ENCODE measurements around the gene MRPL24. TPM values are rescaled to one million over a fixed set of nuclear protein-coding genes. Genes with fewer than 3 reads are reported as not detected.

Gene MRPL24
- total and polyA plus RNA-seq, 2 of the 8 experiments (the other 6 are each of a cell fraction or from before 2014, with no cell fraction given) = 29.7 to 35.2 TPM

- TF ChIP-seq RAD21 (IDR thresholded peaks at IDR 0.05 in 1 of 2, conservative IDR thresholded peaks at IDR 0.05 in 1 of 2; ENCODE audit: low read depth in 2 of 2, low read length in 2 of 2) (peak; percentile 78 to 88), SP4 (IDR thresholded peaks at IDR 0.05; ENCODE audit: low read length) (peak; percentile 69; the same call in 1 of the 2 replicates), CHD7 (IDR thresholded peaks at IDR 0.05; ENCODE audit: insufficient replicate concordance, low read length) (no peak), BCL11A (IDR thresholded peaks at IDR 0.05; ENCODE audit: low read depth in 2 of 2, low read length in 2 of 2) (no peak), RBBP5 (IDR thresholded peaks at IDR 0.05; ENCODE audit: borderline replicate concordance, low read depth, low read length) (no peak), ASH2L (IDR thresholded peaks at IDR 0.05; ENCODE audit: low read length) (peak; percentile 83), TAF1 (IDR thresholded peaks at IDR 0.05; ENCODE audit: low read depth, low read length) (peak; percentile 3; the same call in 1 of the 2 replicates), POU5F1 (IDR thresholded peaks at IDR 0.05; ENCODE audit: low read depth, low read length) (no peak), KDM4A (IDR thresholded peaks at IDR 0.05; ENCODE audit: low read depth, low read length, severe bottlenecking) (peak; percentile 36), POLR2AphosphoS5 (IDR thresholded peaks at IDR 0.05; ENCODE audit: low read depth, low read length) (no peak)
Measured at GRCh38 chr1:156705918-156706656, 34.8 kb downstream of the MRPL24 start (continued).

Data from H1 (cell line).